HG03378 (cell line): ENCODE measurements around the gene MINDY2.
"Not testable (repeated sequence)": the region's sequence is repeated elsewhere in the genome, so short reads cannot be mapped to it uniquely, and the experiment has no call there.

Source experiments
- ATAC-seq: cut with Tn5 transposase; IDR thresholded peaks from one replicate; pipeline ENCODE4 v1.9.1; 2021; ENCODE audit warnings: mild to moderate bottlenecking, moderate library complexity; ENCODE audit not compliant: unreplicated experiment

The MINDY2 gene

GRCh38 chr15:58749532-58750337 is 21.4 kb upstream of the MINDY2 start, which contains the start of gene ADAM10:
Gene ADAM10 (minus strand): TSS chr15:58749707. CDS start chr15:58749534, 173 bp downstream.
- ATAC-seq, result peak; percentile 70

GRCh38 chr15:58752716-58753115 is 18.4 kb upstream of the MINDY2 start:
- ATAC-seq, result no peak

DNA sequence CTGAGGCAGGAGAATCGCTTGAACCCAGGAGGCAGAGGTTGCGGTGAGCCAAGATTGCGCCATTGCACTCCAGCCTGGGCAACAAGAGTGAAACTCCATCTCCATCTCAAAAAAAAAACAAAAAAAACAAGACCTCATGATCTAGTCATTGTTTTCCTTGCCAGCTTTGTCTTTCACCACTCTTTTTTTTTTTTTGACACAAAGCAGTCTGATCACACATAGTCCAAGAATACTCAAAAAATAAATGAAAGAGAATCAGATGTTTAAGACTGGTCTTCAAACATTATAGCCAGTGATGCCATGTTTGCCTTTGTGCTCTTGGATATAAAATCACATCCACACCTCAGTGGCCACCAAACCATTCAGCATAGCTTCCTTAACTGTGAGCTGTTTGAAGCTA is 15.8 kb upstream of the MINDY2 start:
- no peak for ATAC-seq

DNA sequence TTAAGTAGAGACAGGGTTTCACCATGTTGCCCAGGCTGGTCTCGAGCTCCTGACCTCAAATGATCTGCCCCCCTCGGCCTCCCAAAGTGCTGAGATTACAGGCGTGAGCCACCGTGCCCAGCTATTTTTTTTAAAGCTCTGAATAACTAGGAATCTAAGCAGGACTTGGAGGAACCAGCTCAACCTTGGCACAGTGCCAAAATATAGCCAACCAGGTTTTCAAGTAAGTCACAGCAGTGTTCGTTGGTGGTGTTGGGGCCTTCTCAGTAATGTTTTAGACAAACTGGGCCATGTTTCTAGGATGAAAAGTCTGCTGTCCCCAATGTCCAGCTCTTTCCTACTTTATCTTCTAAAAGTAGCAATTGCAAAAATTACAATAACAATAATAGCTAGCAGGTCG is 15.1 kb upstream of the MINDY2 start:
- no peak for ATAC-seq

DNA sequence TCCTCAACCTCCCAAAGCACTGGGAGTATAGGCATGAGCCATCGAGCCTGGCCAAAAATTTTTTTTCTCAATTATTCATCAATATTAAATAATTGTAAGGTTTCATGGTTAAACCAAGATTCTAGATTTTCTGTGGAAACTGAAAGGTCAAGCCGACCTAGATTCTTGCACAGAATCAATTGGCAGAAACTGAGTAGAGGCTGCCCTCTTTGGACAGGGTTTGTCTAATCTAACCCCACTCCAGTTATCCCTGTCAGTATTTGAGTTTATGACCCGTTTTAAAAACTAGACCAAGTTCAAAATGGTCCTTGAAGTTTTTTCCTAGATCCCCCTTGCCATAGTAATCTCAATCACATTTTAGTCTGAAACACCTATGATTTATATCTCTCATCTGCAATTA is 13.0 kb upstream of the MINDY2 start:
- no peak for ATAC-seq

- ATAC-seq, result no peak
Observed at GRCh38 chr15:58760385-58761009, 10.6 kb upstream of the MINDY2 start.

GRCh38 chr15:58761010-58761388 is 10.1 kb upstream of the MINDY2 start:
- ATAC-seq, result no peak

GRCh38 chr15:58762285-58762684 is 8.8 kb upstream of the MINDY2 start:
- ATAC-seq, result no peak

DNA sequence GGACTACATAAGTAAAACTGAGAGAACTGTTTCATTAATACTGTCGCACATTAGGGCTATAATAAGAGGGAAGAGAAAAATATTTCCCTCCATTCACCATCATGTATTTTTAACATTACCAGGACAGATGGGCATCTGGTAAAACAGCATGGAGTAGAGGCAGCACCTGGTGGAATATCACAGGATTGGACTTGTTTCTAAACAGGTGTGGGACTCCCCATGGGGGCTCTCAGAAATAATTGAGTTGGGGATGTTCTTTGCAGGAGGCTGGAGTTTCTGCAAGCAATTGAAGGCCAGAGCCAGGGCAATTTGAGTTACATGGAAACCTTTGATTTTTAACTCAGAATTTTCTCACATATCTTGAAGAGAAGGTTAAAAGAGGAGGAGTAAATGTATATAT is 8.4 kb upstream of the MINDY2 start:
- ATAC-seq, result no peak

DNA sequence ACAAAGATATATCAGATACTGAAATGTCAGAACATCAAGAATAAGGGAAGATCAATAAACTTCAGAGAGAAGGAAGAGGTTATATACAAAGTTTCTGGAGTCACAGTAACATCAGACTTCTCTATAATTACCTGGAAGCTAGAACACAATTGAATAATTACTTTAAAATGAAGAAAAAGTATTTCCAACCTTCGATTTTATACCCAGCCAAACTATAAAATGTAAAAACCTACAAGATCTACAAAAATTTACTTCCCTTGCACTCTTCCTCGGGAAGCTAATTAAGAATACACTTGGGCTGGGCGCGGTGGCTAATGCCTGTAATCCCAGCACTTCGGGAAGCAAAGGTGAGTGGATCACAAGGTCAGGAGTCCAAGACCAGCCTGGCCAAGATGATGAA is 6.6 kb upstream of the MINDY2 start:
- no peak for ATAC-seq

DNA sequence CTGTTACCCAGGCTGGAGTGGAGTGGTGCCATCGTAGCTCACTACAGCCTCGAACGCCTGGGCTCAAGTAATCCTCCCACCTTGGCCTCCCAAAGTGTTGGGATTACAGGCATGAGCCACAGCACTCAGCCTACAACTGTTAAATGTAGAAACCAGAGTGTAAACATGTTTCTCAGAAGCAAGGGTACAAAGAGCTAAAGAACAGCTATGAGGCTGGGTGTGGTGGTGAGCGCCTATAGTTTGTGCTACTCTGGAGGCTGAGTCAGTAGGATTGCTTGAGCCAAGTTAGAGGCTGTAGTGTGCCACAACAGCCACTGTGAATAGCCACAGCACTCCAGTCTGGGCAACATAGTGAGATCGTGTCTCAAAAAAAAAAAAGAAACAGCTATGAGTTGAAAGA is 4.8 kb upstream of the MINDY2 start:
- no peak for ATAC-seq

GRCh38 chr15:58768601-58769004 is 2.5 kb upstream of the MINDY2 start:
- ATAC-seq, result not testable (repeated sequence)

DNA sequence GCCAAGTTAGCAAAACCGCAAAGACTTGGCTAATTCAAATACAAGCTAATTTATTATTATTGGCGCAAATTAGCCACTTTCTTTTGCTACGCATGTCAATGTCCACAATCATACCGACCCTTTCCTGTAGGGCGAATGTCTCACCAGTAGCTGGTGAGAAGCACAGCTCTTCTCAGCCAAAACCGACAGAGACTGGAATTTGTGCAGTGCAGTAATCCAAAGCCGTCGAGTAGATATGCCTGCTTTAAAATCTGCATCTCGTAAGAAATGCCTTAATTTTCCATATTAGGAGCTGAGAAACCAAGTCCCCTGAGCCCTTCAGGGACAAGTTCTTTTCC is 614 bp upstream of the MINDY2 start:
- ATAC-seq, result peak; percentile 17

GRCh38 chr15:58771621-58772250 is 634 bp downstream of the MINDY2 start:
- no peak for ATAC-seq

DNA sequence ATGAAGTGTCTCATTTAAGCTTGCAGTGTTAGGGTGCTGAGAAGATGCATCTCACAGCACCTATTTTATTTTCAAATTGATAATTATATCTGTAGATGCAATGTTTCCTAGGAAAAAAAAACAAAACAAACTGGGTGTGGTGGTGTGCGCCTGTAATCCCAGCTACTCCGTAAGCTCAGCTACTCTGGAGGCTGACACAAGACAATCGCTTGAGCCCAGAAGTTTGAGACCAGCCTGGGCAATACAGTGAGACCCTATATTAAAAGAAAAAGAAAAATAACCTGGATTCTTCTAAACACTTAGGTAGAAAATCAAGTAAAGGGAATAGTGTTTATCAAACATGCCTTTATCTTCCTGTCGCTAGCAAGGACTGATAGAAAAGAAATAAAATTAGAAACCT is 1.9 kb downstream of the MINDY2 start:
- ATAC-seq, result no peak

- ATAC-seq, result no peak
Observed at GRCh38 chr15:58775402-58775801, 4.3 kb downstream of the MINDY2 start.

GRCh38 chr15:58777107-58777506 is 6.0 kb downstream of the MINDY2 start:
- peak; percentile 54 for ATAC-seq

- ATAC-seq, result no peak
Observed at GRCh38 chr15:58779554-58779953, 8.5 kb downstream of the MINDY2 start.

- ATAC-seq, result no peak
Observed at GRCh38 chr15:58785355-58785754, 14.3 kb downstream of the MINDY2 start.

DNA sequence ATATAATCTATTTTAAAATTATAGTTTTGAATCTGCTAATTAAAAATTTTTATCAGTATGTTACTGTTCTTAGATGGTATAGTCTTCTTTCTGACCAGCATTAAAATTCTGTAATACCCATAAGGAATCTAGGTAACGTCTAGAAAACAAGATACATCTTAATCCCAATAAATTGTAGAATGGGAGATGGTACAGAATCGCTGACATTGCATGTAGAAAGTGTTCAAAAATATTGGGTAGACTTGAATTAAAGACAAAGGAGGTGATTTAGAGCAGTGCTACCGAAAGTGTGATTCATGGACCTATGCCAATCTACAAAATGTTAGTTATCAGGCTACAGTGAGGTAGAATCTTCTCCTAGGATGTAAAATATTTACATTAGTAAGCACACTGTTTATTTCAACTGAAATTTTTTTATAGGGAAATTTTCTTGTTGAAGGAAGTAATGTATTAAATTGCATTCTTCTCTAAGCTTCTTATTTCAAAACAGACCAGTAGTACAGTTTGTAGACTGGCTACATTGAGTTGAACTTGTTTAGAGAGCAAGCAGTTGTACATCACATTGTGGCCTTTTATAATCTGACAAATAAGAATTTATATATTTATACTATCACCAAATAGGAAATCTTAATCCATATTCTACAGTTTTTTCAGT is 17.1 kb downstream of the MINDY2 start:
- ATAC-seq, result no peak

- ATAC-seq, result no peak
Observed at GRCh38 chr15:58793862-58794261, 22.8 kb downstream of the MINDY2 start.

DNA sequence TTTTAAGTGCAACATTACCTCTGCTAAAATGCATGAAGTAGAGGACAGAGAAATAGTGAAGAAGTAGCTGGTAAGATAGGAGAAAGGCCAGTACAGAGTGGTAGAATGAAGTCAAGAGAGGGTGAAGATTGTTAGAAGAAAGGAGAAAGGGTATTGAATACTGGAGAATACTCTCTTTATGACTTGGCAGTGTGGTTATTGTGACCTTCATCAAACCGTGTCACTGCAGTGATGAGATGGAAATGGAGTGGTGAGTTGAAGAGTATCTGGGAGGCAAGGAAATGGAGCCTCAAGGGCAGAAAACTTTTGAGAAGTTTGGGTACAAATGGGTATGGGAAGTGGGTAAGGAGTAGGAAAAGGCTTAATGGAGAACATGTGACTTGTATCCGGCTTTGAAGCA is 24.7 kb downstream of the MINDY2 start:
- ATAC-seq, result no peak
